IPS-NIHi11 (cell line): ENCODE measurements around the gene ARIH2.

Experiments used
- DNase-seq: peaks from one replicate; pipeline ENCODE4 v3.0.0; 2012; ENCODE audit warnings: mixed read lengths, low spot score

ARIH2 gene

DNA sequence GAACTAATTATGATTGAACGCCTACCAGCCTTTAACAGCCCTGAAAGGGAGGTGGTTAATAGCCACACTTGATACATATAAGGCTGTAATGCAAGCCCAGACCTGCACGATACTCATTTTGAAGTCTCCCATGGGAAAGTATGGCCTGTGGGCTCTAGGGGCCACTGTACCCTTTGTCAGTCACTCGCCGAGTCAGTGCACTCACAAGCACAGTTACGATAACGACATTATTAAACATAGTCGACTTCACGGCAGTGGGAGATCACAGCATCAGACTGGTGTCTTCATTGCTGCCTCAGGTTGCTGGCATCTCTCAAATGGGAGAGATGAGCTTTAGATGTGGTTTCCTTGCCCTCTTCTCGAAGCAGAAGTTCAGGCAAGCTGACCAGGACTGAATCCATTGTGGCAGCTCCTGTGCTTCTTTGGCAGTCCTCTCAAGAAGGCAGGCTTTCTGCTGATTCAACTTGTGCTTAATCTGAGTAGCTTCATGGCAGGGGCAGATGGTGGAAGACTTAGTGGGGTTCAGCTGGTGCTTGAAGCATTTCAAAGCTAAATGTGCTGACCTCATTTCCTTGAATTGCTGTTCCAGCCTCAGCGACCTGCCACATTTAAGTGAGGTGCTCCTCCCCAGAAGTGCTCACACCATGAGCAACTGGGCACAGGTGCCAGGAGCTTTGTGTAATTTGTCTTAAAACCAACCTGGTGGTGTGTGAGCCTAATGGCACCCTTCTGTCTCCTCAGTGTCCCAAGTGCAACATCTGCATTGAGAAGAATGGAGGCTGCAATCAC, 55.6 kb downstream of the ARIH2 start:
- no peak for DNase-seq

- no peak for DNase-seq
Measured at GRCh38 chr3:48979451-48979850, 60.8 kb downstream of the ARIH2 start.

DNA sequence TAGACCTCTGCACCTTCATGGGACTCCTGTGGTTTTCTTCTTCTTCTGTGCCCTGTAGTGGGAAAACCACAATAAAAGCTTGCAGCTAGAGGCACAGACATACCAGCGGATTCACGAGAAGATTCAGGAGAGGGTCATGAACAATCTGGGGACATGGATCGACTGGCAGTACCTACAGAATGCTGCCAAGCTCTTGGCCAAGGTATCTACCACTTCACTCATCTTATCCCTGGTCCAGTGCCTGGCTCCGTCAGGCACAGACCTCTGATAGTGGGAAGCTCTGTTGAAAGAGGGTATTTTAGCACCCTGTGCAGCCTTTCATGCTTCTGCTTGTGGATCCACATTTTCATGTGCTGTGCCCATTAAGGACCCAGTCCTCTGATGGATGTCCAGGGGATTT, 61.7 kb downstream of the ARIH2 start:
- DNase-seq = no peak

DNA sequence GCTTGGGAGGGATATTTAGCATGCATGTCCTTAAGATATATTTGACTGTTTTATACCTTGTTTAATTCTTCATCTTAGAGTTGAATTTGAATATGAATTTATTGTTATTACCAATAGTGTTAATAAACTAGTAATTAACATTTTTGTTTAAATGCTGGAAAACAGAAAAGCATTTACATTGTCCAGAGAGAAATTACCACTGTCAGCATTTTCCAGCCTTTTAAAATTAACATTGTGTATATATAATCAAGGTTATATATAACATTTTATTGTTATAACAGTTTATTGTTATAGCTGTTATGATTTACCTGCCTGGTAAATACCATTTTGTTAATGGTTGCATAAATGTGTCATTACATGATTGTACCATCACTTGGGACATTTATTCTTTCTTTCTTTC, 63.4 kb downstream of the ARIH2 start:
- DNase-seq = no peak

DNA sequence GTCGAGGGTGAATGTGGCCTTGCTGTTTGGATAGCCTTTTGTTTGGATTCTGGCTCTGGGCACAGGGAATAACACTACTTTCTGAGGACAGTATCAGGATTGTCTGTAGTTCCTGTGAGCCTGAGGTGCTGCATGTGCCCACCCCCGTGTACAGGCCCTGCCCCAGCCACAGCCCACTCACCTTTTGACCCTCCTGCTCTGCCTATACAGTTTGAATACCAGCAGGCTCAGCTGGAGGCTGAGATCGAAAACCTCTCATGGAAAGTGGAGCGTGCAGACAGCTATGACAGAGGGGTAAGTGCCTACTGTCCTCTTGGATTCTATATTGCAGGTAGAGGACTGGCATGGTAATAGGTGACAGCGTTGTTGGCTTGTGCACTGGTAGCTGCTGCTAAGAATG, 64.0 kb downstream of the ARIH2 start:
- no peak for DNase-seq

DNA sequence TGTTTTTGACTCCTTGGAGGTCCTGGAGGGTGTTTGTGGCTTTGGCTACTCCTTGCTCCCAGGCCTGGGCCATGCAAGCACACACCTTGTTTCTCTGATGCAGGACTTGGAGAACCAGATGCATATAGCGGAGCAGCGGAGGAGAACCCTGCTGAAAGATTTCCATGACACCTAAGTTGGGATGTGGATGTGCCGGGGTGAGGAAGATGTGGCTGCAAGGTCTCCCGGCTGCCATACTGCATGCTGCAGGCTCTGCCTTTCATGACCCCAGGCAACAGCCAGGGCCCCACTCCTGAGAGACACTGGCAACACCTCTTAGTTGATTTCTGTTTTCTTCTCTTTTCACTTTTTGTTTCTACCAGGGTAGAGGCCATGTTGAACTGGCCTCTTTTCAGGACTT, 64.5 kb downstream of the ARIH2 start:
- no peak for DNase-seq

DNA sequence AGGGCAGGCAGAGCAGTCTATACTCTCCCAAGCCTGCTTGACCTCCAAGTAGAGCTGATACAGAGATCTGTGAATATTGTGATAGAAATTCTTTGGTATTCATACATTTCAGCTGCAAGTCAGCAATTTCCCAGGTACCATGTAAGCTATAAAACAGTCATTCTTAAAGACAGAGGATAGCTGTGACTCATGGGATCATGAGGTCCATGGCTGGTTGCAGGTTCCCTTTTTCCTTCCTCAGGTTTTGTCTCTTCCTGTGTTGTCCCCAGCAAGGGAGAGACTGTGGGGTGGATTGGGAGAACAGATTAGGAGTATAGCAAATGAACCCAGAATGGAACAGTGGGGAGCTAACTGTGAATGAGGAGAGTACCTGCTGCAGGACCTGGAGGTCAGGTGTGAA, 66.0 kb downstream of the ARIH2 start:
- no peak for DNase-seq

DNA sequence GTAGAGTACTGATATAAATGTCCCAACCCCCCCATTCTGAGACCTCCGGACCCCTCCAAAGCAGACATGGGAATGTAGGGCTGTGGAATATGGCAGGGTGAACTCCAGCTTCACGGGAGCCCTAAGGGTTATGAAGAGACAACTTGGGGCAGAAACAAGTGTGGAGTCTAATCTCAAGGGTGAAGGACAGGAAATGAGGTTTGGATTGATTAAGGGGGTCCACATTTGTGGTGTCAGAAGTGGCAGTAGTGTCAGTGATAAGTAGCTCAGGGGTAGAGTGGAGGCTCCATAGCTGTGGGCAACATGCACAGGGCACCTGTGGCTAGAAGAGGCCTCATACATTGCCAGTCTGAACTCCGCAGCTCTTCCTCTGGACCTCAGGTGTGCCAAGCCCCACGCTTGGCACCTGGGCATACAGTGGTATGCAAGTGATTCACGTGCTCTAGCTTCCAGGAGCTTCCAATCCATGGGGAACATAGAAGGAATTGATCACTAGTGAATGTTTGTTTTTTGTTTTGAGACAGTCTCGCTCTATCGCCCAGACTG, 67.3 kb downstream of the ARIH2 start:
- no peak for DNase-seq

- no peak for DNase-seq
Measured at GRCh38 chr3:48989126-48989795, 70.6 kb downstream of the ARIH2 start.

GRCh38 chr3:48989796-48990635, 71.4 kb downstream of the ARIH2 start, which contains the start of gene P4HTM:
P4HTM (plus strand) TSS chr3:48990241; CDS start chr3:48990257, 16 bp downstream.
- peak; percentile 82 for DNase-seq

DNA sequence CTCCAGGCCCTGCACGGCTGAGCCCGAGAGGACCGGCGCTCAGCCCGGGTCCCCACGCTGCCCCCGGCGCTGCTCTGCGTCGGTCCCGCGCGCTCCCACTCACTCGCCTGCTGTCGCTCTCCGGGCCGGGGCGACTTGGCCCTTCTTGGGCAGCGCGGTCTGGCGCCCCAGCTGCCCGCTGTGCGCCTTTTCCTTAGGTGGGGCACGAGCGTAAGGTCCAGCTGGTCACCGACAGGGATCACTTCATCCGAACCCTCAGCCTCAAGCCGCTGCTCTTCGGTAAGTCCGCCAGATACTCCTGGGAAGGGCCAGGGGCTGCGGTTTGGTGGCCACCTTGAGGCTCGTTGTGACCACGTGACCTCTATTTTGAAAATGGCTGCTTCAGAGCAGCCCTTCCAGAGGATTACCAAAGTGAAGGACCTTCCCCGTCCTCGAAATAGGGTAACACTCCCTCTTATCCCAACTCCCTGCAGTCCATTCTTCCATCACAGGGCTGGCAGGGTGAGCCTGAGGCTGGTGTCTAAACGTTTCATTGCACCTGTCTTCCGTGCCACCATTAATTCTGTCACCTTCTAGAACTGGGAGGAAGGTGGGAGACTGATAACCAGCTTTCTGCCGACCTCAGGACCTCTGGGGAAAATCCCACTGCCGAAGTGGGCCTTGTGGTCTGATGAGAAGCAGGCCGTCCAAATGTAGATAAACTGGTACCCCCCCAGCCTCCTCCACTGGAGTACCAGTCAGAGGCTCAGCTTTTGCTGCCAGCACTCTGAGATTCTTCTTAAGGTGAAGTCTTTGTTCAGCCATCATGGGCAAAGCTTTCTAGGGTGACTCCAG, 72.2 kb downstream of the ARIH2 start:
- DNase-seq = peak; percentile 61

DNA sequence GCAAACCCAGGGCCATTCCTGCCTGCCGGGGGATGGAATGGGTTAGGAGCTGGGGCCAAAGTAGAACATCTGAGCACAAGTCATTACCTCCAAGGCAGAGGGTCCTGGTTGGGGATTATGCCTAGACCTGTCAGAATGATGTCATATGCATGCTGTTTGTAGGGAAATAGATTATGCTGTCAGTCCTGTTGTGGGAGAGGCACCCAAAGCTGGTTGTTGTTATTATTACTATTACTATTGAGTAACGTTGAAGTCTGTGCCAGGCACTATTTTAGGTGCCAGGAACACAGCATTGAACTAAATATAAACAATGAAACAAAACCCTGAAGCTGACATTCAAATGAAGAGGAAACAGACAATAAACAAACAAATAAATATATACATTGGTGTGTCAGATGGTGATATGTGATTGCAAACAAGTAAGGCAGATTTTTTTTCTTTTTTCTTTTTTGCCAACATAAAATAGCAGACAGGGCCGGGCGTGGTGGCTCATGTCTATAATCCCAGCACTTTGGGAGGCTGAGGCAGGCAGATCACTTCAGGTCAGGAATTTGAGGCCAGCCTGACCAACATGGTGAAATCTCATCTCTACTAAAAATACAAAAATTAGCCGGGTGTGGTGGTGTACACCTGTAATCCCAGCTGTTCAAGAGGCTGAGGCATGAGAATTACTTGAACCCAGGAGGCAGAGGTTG, 73.4 kb downstream of the ARIH2 start:
- DNase-seq = no peak

DNA sequence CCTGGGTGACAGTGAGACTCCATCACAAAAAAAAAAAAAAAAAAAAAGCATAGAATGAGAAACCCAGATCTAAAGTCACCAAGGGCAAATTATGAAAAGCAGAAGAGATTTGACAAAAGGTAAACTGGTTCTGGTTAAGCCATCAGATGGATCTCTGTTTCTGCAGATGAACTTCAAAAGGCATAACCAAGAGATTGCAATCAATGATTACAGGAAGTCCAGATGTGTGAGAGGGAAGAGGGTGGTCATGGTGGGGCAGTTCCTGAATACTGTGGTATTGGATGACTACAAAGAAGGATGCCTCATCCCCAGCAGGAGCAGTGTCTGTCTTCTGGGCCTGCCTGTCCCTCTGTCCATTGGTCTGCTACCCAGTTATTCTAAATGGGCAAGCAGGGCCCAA, 75.2 kb downstream of the ARIH2 start:
- DNase-seq = no peak

- DNase-seq = no peak
Measured at GRCh38 chr3:48996640-48997039, 78.0 kb downstream of the ARIH2 start.

DNA sequence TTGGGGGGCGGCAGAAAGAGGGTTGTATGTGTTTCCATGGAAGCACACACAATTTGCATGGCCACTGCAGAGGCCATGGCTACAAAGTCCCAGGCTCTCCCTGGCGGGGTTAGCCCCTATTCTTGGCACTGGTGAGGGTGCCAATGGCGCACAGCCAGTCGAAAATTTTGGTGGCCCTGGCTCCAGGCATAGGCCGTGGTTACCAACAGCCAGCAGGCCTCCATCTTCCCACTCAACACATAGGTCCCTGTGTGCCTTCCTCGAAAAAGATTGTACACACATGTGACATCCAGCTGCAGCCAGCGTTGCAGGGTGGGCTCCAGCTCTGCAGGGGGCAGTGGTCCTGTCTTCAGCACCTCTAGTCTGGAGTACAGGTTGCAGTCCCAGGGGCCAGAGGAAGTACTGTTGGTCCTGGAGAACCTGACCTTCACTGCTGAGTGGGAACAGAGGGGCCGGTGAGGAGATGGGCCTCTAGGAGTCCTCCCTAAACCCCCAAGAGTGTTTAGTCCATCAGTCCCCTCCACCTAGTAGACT, 78.5 kb downstream of the ARIH2 start:
- DNase-seq = no peak

DNA sequence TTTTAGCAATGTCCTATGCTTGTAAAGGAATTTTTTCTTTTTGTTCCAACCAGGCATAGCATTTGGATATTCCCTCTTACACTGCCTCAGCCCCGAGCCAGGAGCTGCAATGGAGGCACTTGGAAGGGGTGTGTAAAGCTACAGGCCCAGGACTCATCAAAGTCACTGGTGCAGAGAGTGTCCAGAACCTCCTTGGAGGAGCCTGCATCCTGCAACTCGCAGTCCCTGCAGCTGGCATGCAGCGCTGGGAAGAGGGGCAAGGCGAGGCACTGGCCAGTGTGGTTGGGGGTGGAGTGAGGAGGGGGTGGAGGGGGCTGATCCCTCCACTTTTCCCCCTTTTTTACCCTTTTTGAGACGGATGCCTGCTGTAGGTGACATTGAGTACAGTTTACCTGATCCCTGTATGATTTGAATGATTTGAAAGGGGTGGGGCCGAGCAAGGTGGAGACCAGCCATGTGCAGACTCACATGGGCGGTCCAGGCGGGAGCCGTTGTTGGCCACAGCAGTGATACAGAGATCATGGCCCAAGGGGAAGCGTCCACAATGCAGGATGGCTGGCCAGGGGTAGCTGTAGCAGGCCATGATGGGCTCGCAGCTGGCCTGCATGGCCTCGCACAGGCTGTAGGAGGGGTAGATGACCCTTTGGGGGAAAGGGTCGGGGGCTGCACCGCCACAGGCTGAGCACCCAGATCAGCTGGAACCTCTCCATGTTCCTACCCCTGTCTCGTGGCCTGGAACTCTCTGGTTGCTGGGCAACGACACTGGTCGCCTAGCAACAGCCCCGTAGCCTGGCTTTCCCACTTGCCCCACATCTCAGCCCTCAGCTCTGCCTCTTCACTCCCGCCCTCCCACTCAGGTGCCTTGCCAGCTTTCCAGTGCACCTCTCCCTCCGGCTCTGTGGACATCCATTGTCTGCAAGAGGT, 79.3 kb downstream of the ARIH2 start:
- peak; percentile 45 for DNase-seq

DNA sequence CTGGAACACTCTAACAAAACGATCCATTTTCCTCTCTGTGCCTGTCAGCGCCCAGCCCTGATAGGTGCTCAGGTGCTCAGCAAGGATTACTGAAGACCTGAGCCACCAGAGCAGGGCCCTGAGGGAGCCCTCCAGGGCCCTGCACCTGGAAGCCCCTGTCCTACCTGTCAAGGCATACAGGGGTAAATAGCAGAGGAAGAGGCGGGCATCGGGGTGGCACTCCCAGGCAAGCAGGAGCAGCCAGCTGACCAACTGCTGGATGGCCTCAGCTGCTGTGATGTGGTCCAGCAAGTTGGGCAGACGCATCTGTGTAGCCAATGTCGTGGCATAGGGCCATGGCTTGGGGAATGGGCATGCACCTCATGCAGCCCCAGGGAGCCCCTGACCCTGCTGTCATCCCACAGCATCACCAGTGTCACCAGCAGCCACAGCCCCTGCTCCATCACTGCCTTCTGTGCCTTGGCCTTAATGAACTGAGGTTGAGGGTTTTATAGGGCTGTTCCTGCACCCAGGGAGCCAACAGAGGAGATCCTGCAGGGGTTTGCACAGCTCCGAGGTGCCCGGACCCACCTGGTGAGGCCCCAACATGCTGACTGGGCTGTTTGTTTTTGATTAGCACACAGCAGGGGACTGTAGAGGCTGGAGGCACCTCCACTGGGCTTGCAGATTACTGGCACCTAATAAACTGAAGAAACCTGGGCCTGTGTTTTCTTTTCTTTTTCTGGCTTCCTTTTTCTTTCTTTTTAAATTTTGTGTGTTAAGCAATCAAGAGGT, 80.6 kb downstream of the ARIH2 start:
- no peak for DNase-seq

GRCh38 chr3:49001155-49001554, 82.5 kb downstream of the ARIH2 start:
- no peak for DNase-seq
